Spleen (tissue), 11 donors: ENCODE results near the gene SPTLC3. TPM values are rescaled to one million over a fixed set of nuclear protein-coding genes. Genes with fewer than 3 reads are reported as not detected.

ENCODE experiments used
- DNase-seq: peaks from one replicate; pipeline ENCODE4 v3.0.0-alpha.2; 2020
- H3K27ac ChIP-seq, 8 donors: fragments of 200-600 bp; sonication (generic) in 7 of 8; 1 replicate in 4 of 8; 2 replicates in 4 of 8; pipeline versions ENCODE4 v1.5.0 to v1.8.0; 2016 to 2021; ENCODE audit warnings: inconsistent platforms in 4 of 8, mild to moderate bottlenecking in 4 of 8, moderate library complexity in 1 of 8
- H3K27me3 ChIP-seq, 7 donors: fragments of 200-600 bp; sonication (generic) in 6 of 7; replicated peaks in 1 of 7; 1 replicate in 4 of 7; 2 replicates in 3 of 7; pipeline versions ENCODE4 v1.5.0 to v1.8.0; 2016 to 2021; ENCODE audit warnings: inconsistent platforms in 3 of 7, mild to moderate bottlenecking in 1 of 7
- H3K36me3 ChIP-seq, 6 donors: fragments of 200-600 bp; sonication (generic) in 5 of 6; 1 replicate in 4 of 6; 2 replicates in 2 of 6; pipeline versions ENCODE4 v1.5.0 to v1.8.0; 2016 to 2021; ENCODE audit warnings: inconsistent platforms in 2 of 6
- H3K4me1 ChIP-seq, 6 donors: fragments of 200-600 bp; sonication (generic) in 5 of 6; 1 replicate in 3 of 6; 2 replicates in 3 of 6; pipeline versions ENCODE4 v1.5.0 to v1.8.0; 2016 to 2021; ENCODE audit warnings: inconsistent platforms in 3 of 6
- H3K4me3 ChIP-seq, 8 donors: fragments of 200-600 bp; sonication (generic) in 7 of 8; 1 replicate in 4 of 8; 2 replicates in 4 of 8; pipeline versions ENCODE4 v1.5.0 to v1.8.0; 2016 to 2021; ENCODE audit warnings: inconsistent platforms in 4 of 8, mild to moderate bottlenecking in 4 of 8, moderate library complexity in 2 of 8
- H3K9me3 ChIP-seq, 8 donors: fragments of 200-600 bp; sonication (generic) in 7 of 8; 1 replicate in 4 of 8; 2 replicates in 4 of 8; pipeline versions ENCODE4 v1.5.0 to v1.8.0; 2016 to 2021; ENCODE audit warnings: inconsistent platforms in 4 of 8
- POLR2A ChIP-seq, 3 donors: fragments of 450-650 bp; IDR thresholded peaks; one replicate each; pipeline ENCODE4 v1.5.1; 2017; ENCODE audit warnings: antibody characterized with exemption in 3 of 3, mild to moderate bottlenecking in 1 of 3
- POLR2AphosphoS5 ChIP-seq, 3 donors: sonication (generic); formaldehyde crosslinking; IDR thresholded peaks; one replicate each; pipeline ENCODE4 v1.5.1; 2017; ENCODE audit warnings: antibody characterized with exemption in 3 of 3
- WGBS, 5 donors: extraction: QIAGEN DNeasy Blood & Tissue Kit in 3 of 5; methylation state at CpG; one replicate each; pipeline versions ENCODE4 v1.1.5 to v1.1.7; 2013 to 2018; 5-methylcytosine and 5-hydroxymethylcytosine counted together
- intact Hi-C: fragments of 100-400 bp; cut with DNase I; formaldehyde crosslinking; loops from one replicate; pipeline ENCODE4 v1.15.0; 2023; ENCODE audit warnings: low total_unique reads
- polyA plus RNA-seq, 3 donors: library from polyadenylated mRNA; stranded (reverse); fragments of 200-250 nt; gene quantifications; one replicate each; pipeline ENCODE4 v1.2.1, GENCODE V29; 2013
- total RNA-seq, 7 donors: library from RNA; depleted of rRNA in 3 of 7; stranded (reverse); fragments of >200 nt in 3 of 7; fragmentation: NEBNext Ultra II Directional in 4 of 7; extraction: Animal tissue kit (Norgen Biotek cat#: 25700) in 4 of 7; gene quantifications; one replicate each; pipeline versions ENCODE4 v1.1.0 to v1.2.1, GENCODE V29; 2016 to 2021
- TF ChIP-seq, protein P1 (sequence below), 11 experiments: fragments of 200-600 bp in 7 of 11; fragments of 450-650 bp in 4 of 11; sonication (generic) in 4 of 11; IDR thresholded peaks in 8 of 11; conservative IDR thresholded peaks in 3 of 11; 1 replicate in 7 of 11; 2 replicates in 4 of 11; pipeline versions ENCODE4 v1.4.0 to v1.8.0; 2016 to 2021; ENCODE audit warnings: antibody characterized with exemption in 11 of 11, inconsistent platforms in 4 of 11, mild to moderate bottlenecking in 1 of 11
- donor health status: healthy with polysubstance abuse.
- donor health status: DM: no; HTN: no; CAD: no; lungs with moderate emphysema.
- donor health status: DM: no; HTN: no; CAD: no.
- donor health status: Bipolar disorder and iron deficiency.
- donor health status: healthy.
- donor health status: DM: no; HTN: no; CAD: no.
- donor health status: DM: yes; HTN: yes; CAD: no.

The SPTLC3 gene
- total and polyA plus RNA-seq, 10 donors: 0.50 to 12.3 (median 3.7) TPM

DNA sequence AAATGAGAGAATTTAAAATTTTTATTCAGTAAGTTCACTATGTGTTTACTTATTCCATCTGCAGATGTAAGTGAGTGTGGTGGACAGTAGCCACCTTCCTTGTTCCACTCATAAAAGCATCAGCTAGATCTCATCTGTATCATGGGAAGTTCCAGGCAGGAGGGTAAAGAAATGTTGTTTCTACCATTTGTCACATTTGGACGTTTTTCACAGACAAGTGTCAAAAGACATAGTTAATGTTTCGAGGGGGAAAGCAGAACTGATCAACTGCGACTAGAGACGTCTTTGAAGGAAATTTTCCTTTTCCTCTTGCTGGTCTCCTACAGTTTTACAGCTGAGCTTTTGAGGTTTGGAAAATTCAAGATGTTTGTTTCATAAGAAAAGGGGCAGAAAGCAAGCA is 156.4 kb downstream of the SPTLC3 start:
- H3K27ac ChIP-seq: no peak overlapping the region
- no peaks in the 10 kb centered on the region for H3K36me3 ChIP-seq
- no peak for DNase-seq
- H3K27me3 ChIP-seq: no peaks in the 10 kb centered on the region
- H3K9me3 ChIP-seq: no peaks in the 10 kb centered on the region
- H3K4me3 ChIP-seq: no peak overlapping the region
- TF ChIP-seq POLR2AphosphoS5 (IDR thresholded peaks at IDR 0.05): no peak
- TF ChIP-seq POLR2A (IDR thresholded peaks at IDR 0.05): no peak
- TF ChIP-seq, protein P1, sequence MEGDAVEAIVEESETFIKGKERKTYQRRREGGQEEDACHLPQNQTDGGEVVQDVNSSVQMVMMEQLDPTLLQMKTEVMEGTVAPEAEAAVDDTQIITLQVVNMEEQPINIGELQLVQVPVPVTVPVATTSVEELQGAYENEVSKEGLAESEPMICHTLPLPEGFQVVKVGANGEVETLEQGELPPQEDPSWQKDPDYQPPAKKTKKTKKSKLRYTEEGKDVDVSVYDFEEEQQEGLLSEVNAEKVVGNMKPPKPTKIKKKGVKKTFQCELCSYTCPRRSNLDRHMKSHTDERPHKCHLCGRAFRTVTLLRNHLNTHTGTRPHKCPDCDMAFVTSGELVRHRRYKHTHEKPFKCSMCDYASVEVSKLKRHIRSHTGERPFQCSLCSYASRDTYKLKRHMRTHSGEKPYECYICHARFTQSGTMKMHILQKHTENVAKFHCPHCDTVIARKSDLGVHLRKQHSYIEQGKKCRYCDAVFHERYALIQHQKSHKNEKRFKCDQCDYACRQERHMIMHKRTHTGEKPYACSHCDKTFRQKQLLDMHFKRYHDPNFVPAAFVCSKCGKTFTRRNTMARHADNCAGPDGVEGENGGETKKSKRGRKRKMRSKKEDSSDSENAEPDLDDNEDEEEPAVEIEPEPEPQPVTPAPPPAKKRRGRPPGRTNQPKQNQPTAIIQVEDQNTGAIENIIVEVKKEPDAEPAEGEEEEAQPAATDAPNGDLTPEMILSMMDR (IDR thresholded peaks at IDR 0.05 in 8 of 11, conservative IDR thresholded peaks at IDR 0.05 in 3 of 11): no peak
- 55 to 64% (median 57%) methylated on average over 4 of the region's 4 CpGs for WGBS, 5 donors
- H3K4me1 ChIP-seq: no peaks in the 10 kb centered on the region
- intact Hi-C loops: no loop called here

DNA sequence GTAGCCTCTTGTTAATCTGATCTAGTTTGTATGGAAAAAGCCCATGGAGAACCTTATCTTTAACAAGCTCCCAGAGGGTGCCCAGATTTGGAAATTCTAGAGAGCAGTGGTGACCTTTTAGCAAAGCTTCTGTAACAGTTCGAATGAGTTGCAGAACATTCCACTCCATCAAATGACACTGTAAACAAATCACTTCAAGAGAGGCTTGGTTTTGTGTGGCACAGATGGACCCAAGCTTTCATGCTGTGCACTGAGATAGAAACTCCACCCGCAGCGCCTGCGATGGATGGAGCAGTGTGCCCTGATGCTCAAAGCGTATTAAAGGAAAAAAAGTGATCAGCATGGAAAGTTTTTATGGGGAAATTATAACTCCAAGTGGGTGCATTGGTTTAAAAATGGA is 157.2 kb downstream of the SPTLC3 start:
- H3K27ac ChIP-seq: no peak overlapping the region
- TF ChIP-seq POLR2A (IDR thresholded peaks at IDR 0.05): no peak
- TF ChIP-seq POLR2AphosphoS5 (IDR thresholded peaks at IDR 0.05): no peak
- TF ChIP-seq, protein P1 (IDR thresholded peaks at IDR 0.05 in 8 of 11, conservative IDR thresholded peaks at IDR 0.05 in 3 of 11): no peak
- intact Hi-C loops: no loop called here
- no peaks in the 10 kb centered on the region for H3K9me3 ChIP-seq
- DNase-seq: no peak
- no peaks in the 10 kb centered on the region for H3K27me3 ChIP-seq
- H3K36me3 ChIP-seq: no peaks in the 10 kb centered on the region
- H3K4me1 ChIP-seq: no peaks in the 10 kb centered on the region
- 80 to 93% (median 86%) methylated on average over 5 of the region's 5 CpGs for WGBS, 5 donors
- no peak overlapping the region for H3K4me3 ChIP-seq

DNA sequence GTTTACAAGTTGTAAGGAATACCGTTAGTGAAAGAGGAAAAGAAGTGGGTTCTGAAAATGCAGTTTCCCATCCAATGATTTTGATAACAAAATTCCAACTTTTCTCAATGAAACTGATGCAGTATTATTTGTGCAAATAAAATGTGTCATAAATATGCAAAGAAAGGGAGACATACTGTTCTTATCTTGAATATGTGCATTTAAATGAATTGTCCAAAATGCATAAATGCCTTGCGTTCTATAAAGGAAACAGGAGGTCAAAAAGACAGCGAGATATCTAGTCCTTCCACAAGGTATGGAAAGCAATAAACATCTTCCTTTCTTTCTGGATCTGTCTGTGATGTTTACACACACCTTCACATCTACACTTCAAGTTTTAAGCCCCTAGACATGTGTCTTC is 157.7 kb downstream of the SPTLC3 start:
- intact Hi-C loops: no loop called here
- Histone ChIP-seq H3K27me3 (no peaks in the 10 kb centered on the region), H3K4me1 (no peaks in the 10 kb centered on the region), H3K4me3 (no peak overlapping the region), H3K27ac (no peak overlapping the region), H3K36me3 (no peaks in the 10 kb centered on the region), H3K9me3 (no peaks in the 10 kb centered on the region)
- WGBS, 5 donors: 82 to 92% (median 88%) methylated on average over 3 of the region's 3 CpGs
- no peak for DNase-seq
- TF ChIP-seq, protein P1 (IDR thresholded peaks at IDR 0.05 in 8 of 11, conservative IDR thresholded peaks at IDR 0.05 in 3 of 11): no peak
- no peak for TF ChIP-seq POLR2AphosphoS5 (IDR thresholded peaks at IDR 0.05)

DNA sequence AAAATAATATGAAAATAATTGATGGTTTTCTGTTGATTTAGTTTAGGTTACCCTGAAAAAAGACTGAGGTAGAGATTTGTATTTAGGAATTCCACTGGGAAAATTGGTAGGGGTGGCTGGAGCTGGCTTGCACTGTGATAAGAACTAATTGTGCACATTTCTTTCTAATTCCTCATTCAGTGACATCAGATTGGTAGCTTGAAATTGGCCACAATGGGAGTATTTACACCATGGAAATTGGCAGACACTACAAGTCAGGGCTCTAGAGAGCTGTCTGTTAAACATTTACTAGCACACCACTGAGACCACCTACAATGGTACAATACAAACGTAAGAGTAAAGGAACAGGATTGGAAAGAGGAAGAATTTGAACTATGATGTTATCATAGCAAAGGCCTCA is 160.3 kb downstream of the SPTLC3 start:
- H3K4me3 ChIP-seq: no peak overlapping the region
- H3K4me1 ChIP-seq: no peaks in the 10 kb centered on the region
- H3K27me3 ChIP-seq: peaks cover 0 to 5% (median 0%) of the 10 kb centered on the region in 7 donors
- 69 to 91% (median 79%) methylated on average over 1 of the region's 1 CpG for WGBS, 5 donors
- intact Hi-C loops: no loop called here
- peaks cover 0 to 5% (median 0%) of the 10 kb centered on the region in 8 donors for H3K9me3 ChIP-seq
- no peak for DNase-seq
- H3K27ac ChIP-seq: no peak overlapping the region
- no peak for TF ChIP-seq POLR2AphosphoS5 (IDR thresholded peaks at IDR 0.05)
- TF ChIP-seq POLR2A (IDR thresholded peaks at IDR 0.05): no peak
- TF ChIP-seq, protein P1 (IDR thresholded peaks at IDR 0.05 in 8 of 11, conservative IDR thresholded peaks at IDR 0.05 in 3 of 11): no peak
- no peaks in the 10 kb centered on the region for H3K36me3 ChIP-seq
